ENCODE data around the gene RGS6.
A peak's percentile ranks its signal among the peaks of the same experiment; 100 is the strongest.

RGS6 gene

GRCh38 chr14:72499746-72500145 is 567.5 kb downstream of the RGS6 start:
- no peak for DNase-seq (ENCODE audit: low spot score)

GRCh38 chr14:72500234-72500838 is 568.1 kb downstream of the RGS6 start:
- DNase-seq (ENCODE audit: low spot score): no peak

- DNase-seq (ENCODE audit: low spot score): no peak
These were observed 569.2 kb downstream of the RGS6 start for GRCh38 chr14:72501439-72501838.

GRCh38 chr14:72503271-72503670 is 571.0 kb downstream of the RGS6 start:
- no peak for DNase-seq (ENCODE audit: low spot score)

- DNase-seq (ENCODE audit: low spot score): no peak
These were observed 571.6 kb downstream of the RGS6 start for GRCh38 chr14:72503696-72504368.

- DNase-seq (ENCODE audit: low spot score): no peak
These were observed 578.3 kb downstream of the RGS6 start for GRCh38 chr14:72510566-72510965.

- no peak for DNase-seq (ENCODE audit: low spot score)
These were observed 580.1 kb downstream of the RGS6 start for GRCh38 chr14:72512281-72512680.

GRCh38 chr14:72512925-72513324 is 580.7 kb downstream of the RGS6 start:
- DNase-seq (ENCODE audit: low spot score): no peak

- DNase-seq (ENCODE audit: low spot score): no peak
These were observed 581.1 kb downstream of the RGS6 start for GRCh38 chr14:72513346-72513745.

GRCh38 chr14:72513965-72514659 is 581.9 kb downstream of the RGS6 start:
- peak; percentile 69 for DNase-seq (ENCODE audit: low spot score)

- no peak for DNase-seq (ENCODE audit: low spot score)
These were observed 582.4 kb downstream of the RGS6 start for GRCh38 chr14:72514660-72515025.

- DNase-seq (ENCODE audit: low spot score): no peak
These were observed 583.8 kb downstream of the RGS6 start for GRCh38 chr14:72515779-72516770.

- DNase-seq (ENCODE audit: low spot score): peak; percentile 65
These were observed 584.9 kb downstream of the RGS6 start for GRCh38 chr14:72516936-72517700.

GRCh38 chr14:72517736-72518135 is 585.5 kb downstream of the RGS6 start:
- DNase-seq (ENCODE audit: low spot score): no peak

GRCh38 chr14:72518809-72519377 is 586.7 kb downstream of the RGS6 start:
- DNase-seq (ENCODE audit: low spot score): no peak

- DNase-seq (ENCODE audit: low spot score): no peak
These were observed 587.3 kb downstream of the RGS6 start for GRCh38 chr14:72519543-72519942.

- no peak for DNase-seq (ENCODE audit: low spot score)
These were observed 588.8 kb downstream of the RGS6 start for GRCh38 chr14:72521045-72521444.

- no peak for DNase-seq (ENCODE audit: low spot score)
These were observed 589.9 kb downstream of the RGS6 start for GRCh38 chr14:72521968-72522741.

- DNase-seq (ENCODE audit: low spot score): no peak
These were observed 590.6 kb downstream of the RGS6 start for GRCh38 chr14:72522847-72523246.

Data from RKO (cell line).